ENCODE measurements around the gene TRPT1.
A peak's percentile ranks its signal among the peaks of the same experiment; 100 is the strongest.

TRPT1 gene

DNA sequence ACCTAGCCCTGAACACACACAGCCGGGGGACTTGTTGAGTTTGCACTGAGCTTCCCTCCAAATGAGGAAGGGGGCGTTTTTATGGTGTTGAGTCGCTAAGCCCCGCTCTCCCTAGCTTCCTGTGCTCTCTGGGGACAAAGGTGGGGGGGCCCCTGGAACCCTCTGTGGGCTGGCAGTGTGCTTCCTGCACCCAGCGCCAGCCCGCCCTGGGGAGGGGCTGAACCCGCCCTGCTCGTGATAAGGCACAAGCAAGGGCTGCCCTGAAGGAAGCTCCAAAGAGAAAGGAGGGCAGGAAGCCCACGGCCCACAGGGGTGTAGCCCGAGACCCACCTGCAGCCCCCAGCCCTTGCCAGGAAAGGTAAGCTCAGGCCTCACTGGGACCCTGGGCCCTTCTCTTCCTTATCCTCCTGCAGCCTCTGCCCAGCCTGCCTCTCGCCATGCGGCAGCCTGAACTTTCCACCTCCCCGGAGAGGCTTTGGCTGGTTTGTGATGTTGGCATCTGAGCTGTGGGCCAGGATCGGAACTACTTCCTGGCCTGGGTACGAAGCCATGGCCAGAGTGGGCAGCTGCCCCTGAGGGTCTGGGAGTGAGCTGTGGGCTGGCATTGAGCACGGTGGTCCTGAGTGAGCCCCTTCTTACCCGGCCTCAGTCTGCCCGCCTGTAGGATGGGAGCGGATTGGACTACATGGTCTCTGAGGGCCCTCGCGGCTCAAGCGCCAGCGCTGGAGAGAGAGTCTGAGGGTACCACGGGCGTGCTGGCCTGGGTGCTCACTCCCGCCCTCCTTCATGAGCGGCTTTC lies 19.3 kb downstream of the TRPT1 start, which contains the start of gene FERMT3:
TSS of gene FERMT3 (plus strand) at position 265 of the 799 bp plus-strand sequence. CDS start 644 bp downstream, outside the sequence.
- DNase-seq = no peak

DNA sequence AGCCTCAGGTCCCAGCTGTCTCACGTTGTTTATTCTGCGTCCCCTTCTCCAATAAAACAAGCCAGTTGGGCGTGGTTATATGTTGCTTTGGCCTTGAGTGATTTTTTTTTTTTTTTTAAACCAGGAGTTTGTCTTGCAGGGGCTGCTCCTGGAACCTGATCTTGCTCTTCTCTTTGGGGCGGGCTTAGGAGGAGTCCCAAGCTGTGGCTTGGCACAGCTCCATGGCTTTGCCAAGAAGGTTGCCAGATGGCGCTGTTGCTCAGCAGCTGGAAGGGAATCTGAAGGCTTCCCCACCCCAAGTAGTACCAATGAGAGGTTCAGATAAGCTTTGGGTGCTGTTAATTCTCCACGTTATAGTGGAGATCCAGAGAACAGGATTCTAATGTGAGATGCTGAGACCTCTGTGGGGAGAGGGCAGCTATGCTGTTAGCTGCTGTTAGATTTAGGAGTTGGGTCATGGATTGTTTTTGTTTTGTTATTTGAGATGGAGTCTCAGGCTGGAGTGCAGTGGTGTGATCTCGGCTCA lies 21.5 kb downstream of the TRPT1 start:
- DNase-seq = peak; percentile 91

DNA sequence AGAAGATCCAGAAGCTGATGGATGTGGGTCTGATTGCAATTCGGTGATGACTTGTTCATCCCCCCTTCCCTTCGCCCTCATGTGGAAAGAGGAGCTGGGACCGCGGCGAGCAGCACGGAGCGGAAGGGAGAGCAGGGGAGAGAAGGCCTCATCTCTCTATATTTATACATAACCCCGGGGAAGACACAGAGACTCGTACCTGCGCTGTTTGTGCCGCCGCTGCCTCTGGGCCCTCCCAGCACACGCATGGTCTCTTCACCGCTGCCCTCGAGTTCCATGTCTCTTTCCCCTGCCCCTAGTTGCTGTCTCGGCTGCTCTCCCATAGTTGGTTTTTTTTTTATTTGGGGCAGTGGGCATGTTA lies 21.9 kb downstream of the TRPT1 start:
- no peak for DNase-seq

DNA sequence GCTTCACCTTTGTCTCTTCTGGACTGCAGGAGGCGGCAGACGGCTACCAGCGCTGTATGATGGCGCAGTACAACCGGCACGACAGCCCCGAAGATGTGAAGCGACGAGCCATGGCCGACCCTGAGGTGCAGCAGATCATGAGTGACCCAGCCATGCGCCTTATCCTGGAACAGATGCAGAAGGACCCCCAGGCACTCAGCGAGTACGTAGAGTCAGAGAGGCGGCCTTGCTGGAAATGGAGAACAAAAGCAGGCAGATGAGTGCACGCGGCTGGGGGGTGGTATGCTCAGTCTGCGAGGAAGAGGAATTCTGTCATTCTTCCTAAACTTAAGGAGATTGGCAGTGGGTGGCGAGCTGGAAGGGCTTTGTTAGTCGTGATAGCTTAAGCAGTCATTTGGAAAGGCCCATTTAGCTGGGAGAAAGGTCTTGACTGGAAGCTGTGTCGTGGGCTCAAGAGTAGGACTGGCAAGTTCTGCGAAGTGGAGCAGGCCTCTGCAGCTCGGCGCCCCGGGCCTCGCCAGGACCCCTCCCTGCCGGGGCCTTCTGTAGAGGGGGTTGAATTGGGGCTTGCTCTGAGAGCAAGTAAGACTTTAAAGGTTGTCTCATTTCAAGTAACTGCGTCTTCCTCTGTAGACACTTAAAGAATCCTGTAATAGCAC lies 22.4 kb downstream of the TRPT1 start:
- no peak for DNase-seq

DNA sequence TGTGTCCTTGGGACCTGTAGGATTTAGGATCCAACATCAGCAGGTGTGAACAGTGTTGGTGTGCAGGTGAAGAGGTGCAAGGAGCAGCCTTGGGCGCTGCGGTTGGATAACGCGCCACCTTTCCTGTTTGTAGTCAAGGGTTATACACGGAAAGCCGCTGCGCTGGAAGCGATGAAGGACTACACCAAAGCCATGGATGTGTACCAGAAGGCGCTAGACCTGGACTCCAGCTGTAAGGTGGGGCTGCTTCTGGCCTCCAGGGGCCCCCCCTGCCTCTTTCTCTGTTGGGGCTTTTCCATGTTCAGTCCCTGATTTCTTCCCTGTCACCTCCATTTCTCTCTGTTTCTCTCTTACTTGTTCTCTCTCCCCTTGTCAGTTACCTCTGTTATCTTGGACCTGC lies 23.0 kb downstream of the TRPT1 start:
- no peak for DNase-seq

DNA sequence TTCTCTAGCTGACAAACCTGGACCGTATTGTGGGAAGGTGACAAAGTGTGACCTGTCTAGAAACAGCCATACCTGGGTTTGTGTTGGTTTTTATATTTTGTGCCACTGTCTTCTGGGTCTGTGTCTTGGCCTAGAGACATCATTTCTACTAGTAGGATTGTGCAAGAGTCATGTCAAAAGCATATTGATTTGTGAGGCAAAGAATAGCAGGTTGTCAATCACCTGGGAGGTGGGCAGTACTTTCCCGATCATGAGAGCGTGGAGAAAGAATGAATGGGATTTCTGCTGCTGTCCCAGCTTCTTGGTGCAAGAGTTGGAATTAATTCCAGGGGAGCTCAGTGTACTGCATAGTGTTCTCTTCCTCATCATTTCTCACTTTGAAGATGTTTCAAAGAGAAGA lies 24.4 kb downstream of the TRPT1 start:
- DNase-seq = no peak

DNA sequence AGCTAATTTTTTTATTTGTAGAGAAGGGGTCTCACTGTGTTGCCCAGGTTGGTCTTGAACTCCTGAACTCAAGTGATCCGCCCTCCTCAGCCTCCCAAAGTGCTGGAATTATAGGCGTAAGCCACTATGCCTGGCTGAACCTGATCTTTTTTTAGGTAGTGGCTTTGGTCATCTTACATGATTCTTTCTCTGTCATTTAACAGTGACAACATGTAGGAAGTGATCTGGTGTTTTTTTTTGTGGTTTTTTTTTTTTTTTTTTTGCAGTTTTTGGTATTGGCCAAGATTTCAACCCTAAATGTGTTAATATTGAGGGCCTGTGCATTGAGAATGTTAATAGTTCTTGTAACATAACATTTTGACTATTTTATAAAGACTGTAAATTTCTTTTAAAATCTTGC lies 27.5 kb downstream of the TRPT1 start:
- DNase-seq = no peak

DNA sequence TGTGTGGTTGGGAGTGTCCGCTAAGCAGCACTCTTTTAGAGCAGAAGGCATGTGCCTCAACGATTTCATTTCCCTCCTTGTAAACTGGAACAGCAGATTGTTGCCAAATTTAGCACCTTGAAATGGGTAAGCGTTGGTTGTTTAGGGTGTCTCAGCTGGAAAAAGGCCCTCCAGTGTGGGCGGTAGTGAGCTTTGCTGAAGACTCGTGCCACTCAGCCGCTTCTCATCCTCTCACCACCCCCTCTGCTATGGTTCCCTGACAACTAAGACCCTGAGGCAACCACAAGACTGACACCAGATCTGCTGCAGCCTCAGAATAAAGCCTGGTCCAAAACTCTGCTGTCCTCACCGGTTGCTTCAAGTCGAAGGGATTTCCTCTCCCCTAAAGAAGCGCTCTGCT lies 29.4 kb downstream of the TRPT1 start:
- DNase-seq = no peak

DNA sequence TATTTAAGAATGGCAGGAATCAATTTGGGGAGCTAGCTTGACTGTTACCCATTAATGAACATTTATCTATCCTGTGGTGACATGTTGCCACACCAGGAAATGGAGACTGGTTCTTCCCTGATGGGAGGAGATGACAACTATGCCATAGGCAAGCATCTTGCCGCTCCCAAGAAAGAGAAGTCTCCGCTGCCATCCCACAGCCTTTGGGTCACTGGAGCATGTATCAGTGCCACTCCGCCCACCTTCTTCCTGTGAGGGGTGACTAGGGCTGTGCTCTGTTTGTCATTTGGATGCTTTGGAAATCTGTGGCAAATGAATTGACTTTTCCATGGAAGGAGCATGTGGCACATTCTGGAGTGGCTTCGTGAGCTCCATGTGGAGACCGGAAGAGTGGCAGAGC lies 33.6 kb downstream of the TRPT1 start:
- no peak for DNase-seq

DNA sequence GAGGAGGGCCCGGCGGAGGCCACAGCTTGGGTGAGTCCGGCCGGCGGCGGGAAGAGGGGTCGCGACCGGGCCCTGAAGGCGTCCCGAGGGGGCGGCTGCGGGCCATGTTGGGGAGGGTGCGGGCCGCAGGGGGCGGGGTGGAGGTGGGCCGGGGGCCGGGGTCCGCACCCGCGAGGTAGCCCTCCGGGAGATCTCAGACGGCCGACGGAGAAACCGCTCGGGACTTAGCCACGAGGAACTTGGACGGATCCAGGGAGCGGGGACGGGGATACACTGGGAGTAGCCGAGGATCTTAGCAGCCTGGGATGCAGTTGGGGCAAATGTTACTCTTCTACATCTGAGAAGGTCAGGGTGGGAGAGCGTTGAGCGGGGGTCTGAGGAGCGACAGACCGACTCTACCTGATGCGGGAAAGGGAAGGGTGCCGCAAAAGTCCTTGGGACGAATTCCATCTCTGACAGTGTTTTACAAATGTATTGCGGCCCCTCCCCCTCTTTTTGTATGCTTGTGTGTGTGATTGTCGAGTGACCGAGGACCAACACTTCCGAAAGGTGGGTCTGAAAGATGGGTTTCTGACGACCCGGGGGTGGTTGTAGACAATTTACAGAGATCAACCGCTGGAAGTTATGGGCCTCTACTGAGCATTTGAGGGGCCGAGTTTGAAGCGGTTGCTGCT lies 39.4 kb downstream of the TRPT1 start:
- DNase-seq = no peak

DNA sequence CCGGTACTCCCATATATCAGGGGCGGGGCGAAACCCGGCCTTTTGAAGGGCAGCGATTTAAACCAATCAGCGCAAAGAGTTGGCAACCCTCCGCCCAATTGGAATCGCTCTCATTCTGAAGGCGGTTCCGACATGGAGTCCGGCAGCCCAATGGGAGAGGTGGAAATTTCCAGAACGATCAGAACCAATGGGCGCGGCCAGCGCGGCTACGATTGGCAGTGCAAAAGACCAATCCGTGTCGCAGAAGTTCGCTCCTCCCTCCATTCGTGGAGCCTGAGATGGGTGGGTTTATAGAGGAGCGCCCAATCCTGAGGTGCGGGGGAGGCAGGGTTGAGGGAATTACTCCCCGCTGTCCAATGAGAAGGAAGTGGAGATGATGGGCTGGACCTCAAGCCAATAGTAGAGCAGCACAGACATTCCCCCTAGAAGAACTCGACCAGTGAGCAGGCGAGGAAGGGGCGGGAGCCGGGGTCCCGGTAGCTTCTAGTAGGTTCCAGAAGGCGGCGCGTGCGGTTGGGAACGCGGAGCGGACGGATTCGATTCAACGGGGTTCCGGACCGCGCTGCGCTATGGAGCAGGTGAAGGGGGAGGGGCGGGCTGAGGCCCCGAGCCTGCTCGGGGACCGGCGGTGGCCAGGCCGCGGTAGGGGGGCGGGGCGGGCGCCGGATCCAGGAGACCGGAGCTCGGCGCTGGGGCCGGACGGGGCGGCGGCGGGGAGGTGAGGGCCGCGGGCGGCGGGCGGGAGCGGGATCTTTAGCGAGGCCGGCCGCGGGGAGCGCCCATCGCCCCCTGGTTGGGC lies 40.1 kb downstream of the TRPT1 start, which contains the start of gene STIP1:
TSS of gene STIP1 (plus strand) at position 479 of the 799 bp plus-strand sequence. CDS start at position 570, 91 bp downstream.
- peak; percentile 100 for DNase-seq

DNA sequence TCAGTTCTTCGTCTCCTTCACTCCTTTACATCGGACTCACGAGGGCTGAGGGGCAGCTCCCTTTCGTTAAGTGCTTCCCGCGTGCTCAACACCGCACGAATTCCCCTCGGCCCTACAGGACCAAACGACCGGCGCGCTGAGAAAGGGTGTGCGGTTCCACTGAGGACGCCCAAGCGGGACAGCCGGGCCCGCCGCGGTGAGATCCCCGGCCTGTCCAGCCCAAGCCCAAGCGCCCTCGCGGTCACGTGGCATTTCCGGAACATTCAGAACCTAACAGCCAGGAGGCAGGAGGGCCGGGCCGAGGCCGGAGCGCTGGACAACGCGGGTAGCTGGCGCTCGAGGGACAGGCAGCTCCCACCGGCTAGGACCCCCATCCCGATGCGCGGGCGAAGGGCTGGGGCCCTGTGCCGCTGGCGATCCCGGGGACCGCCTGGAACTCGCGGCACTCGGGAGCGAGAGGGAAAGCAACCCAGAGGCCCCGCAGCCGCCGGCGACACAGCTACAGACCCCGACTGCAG lies 40.8 kb downstream of the TRPT1 start:
- DNase-seq = peak; percentile 69

DNA sequence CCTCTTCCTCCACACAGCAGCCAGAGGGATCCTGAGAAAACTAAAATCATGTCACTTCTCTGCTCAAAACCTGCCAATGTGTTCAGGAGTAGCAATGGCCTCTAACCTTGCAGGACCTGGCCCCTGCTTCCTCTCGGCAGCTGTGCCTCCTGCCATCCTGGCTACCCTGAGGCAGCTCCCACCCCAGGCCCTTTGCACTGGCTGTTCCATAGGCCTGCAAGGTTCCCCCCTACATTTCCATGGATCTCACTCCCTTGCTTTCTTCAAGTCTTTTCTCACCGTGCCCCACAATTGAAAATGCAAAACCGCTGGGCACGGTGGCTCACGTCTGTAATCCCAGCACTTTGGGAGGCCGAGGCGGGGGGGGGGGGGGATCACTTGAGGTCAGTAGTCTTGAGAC lies 42.1 kb downstream of the TRPT1 start:
- DNase-seq = no peak

DNA sequence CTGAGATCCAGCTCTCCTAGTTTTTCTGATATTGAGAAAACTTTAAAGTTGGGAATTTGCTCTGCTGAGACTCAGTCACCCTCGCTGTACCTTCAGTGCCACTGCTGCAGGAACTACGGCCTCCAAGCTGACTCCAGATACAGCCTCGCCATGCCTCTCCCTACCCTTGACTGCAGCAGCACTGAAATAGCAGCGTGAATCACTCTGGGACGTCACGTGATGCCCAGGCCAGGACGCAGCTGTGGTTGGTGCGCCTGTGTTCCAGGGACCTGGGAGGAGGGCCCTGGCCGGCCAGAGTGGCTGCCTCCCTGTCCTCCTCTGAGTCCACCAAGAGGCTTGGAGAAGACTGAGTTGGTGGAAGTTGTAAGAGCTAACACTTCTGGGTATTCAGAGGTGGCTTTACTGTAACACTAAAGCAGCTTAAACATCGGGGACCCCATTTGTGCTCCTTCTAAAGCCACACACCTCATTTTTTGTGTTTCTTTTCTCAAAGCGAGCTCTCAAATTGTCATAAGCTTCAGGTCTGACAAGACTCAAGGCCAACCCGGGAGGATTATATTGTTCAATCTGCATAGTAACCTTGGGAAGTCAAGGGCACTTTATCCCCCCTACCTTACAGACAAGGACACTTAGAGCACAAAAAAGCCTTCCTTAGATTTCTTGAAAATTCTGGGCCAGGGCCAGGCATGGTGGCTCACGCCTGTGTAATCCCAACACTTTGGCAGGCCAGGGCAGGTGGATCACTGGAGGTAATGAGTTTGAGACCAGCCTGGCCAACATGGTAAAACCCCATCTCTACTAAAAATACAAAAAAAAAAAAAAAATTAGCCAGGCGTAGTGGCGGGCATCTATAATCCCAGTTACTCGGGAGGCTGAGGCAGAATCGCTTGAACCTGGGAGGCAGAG lies 44.2 kb downstream of the TRPT1 start:
- peak; percentile 89 for DNase-seq

DNA sequence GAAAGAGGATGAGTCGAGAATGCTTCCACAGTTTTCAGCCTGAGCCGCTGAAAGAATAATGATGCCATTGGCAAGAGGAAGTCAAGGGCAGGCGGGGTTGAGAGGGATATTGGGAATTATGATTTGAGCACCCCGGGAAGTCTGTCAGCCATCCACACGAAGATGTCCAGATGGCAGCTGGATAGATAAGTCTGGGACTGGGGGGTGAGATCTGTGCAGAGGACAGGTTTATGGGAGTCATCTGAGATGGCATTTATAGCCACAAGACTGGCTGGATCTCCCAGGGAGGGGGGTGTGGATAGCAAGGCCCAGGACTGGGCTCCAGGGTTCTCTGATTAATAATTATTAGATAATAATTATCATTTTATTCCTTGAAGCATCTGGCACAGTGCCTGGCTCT lies 45.1 kb downstream of the TRPT1 start:
- DNase-seq = no peak

DNA sequence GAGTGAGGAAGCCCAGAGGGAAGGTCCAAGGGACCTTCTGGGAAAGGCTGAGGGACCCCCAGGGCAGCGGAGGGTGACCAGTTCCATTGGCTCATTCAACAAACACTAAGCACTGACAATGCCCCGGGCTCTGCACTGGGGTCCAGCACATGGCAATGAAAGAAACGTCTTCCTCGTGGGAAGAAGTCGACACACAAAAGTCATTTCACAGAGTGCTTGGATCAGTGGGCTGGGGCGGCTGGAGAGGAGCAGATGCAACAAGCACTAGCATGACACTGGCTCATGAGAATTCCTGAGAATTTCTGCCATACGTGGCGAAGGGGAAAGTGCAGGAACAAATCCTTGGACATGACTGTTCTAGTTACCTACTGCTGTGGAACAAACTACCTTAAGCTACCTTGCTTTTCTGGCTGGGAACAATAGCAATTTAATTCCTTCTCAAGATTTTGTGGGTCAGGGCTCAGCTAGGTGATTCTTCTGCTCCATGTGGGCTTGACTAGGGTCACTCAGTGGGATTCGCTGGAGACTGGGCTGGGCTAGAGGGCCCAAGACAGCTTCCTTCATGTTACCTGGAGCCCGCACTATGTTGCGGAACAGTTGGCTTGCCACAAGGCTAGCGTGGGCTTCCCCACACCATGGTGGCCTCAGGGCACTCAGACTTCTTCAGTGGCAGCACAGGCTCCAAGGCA lies 46.9 kb downstream of the TRPT1 start:
- DNase-seq = no peak

DNA sequence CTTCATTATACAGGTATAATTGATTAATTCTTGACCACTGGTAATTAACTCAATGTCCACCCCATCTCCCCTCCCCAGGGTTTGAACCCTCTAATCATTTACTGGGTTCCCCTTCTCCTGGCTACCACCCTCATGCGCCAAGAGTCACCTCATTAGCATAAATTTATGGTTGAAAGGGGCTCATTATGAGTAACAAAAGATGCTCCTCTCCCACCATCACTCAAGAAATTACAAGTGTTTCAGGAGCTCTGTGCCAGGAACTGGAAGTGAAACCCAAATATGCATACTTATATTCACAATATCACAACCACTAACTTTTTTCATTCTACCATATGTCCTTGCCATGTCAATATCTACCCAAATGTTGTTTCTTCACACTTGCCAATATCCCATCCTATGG lies 47.8 kb downstream of the TRPT1 start:
- DNase-seq = no peak

DNA sequence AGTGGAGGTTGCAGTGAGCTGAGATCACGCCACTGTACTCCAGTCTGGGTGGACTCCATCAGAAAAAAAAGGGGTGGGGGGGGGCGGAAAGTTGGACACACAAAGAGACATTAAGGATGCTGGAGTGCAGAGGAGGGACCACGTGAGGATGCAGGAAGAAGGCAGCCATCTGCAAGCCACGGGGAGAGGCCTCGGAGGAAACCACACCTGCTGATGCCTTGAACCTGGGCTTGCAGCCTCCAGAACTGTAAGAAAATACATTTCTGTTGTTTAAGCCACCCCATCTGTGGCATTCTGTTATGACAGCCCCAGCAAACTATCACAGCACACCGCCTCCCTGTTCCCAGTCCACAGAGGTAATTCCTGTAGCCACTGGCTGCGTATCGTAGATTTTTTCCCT lies 49.2 kb downstream of the TRPT1 start:
- DNase-seq = no peak
